Endothelial cell (in vitro differentiated cells): ENCODE results near the gene API5. TPM values are rescaled to one million over a fixed set of nuclear protein-coding genes. Genes with fewer than 3 reads are reported as not detected.

Source experiments
- DNase-seq: peaks from one replicate; pipeline ENCODE4 v3.0.0; 2021; ENCODE audit warnings: low spot score
- H3K27ac Mint-ChIP-seq: one replicate; pipeline ENCODE4 v1.8.0; 2021; ENCODE audit warnings: mixed read lengths, inconsistent platforms; ENCODE audit not compliant: unreplicated experiment
- H3K27me3 Mint-ChIP-seq: one replicate; pipeline ENCODE4 v1.8.0; 2021; ENCODE audit warnings: mild to moderate bottlenecking, moderate library complexity, mixed read lengths, inconsistent platforms; ENCODE audit not compliant: unreplicated experiment
- H3K36me3 Mint-ChIP-seq: one replicate; pipeline ENCODE4 v1.8.0; 2021; ENCODE audit warnings: mild to moderate bottlenecking, low read depth, mixed read lengths, inconsistent platforms; ENCODE audit not compliant: unreplicated experiment
- H3K4me1 Mint-ChIP-seq: one replicate; pipeline ENCODE4 v1.8.0; 2021; ENCODE audit warnings: mild to moderate bottlenecking, mixed read lengths, inconsistent platforms; ENCODE audit not compliant: unreplicated experiment
- H3K4me3 Mint-ChIP-seq: one replicate; pipeline ENCODE4 v1.8.0; 2021; ENCODE audit warnings: mild to moderate bottlenecking, mixed read lengths, inconsistent platforms; ENCODE audit not compliant: unreplicated experiment
- H3K9me3 Mint-ChIP-seq: one replicate; pipeline ENCODE4 v1.8.0; 2021; ENCODE audit warnings: mixed read lengths, inconsistent platforms; ENCODE audit not compliant: unreplicated experiment
- total RNA-seq: library from RNA; stranded (reverse); fragmentation: NEBNext Ultra II Directional; extraction: Animal tissue kit (Norgen Biotek cat#: 25700); gene quantifications from one replicate; pipeline ENCODE4 v1.2.1, GENCODE V29; 2021; ENCODE audit not compliant: unreplicated experiment
- TF ChIP-seq, protein P1 (sequence below): fragments of 200-600 bp; sonication (generic); IDR thresholded peaks from one replicate; pipeline ENCODE4 v1.5.0; 2021; ENCODE audit warnings: antibody characterized with exemption; ENCODE audit not compliant: unreplicated experiment

API5 gene
- total RNA-seq, 1 donor from 2014 or later = 92.9 TPM

DNA sequence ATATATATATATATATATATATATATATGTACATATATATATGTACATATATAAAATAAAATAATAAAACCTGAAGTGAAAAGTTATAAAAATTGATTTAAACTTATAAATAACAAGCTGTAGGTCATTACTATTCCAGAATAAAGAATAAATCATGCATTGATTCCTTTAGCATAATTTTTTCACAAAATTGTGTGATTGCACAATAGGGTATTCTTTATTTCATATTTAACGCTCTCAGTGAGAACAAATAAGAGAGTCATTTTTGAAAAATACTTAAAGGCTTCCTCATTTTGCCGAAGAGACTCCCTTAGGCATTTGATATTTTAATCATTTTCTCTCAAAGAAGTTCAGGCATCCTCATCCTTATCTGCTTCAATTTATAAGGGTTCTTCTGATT lies 41.3 kb upstream of the API5 start:
- Mint-ChIP-seq H3K27me3 (peaks cover 10% of the 10 kb centered on the region), H3K4me1 (no peaks in the 10 kb centered on the region), H3K9me3 (peaks cover 4% of the 10 kb centered on the region), H3K27ac (no peak overlapping the region), H3K4me3 (no peak overlapping the region), H3K36me3 (no peaks in the 10 kb centered on the region)
- no peak for DNase-seq
- TF ChIP-seq, protein P1, sequence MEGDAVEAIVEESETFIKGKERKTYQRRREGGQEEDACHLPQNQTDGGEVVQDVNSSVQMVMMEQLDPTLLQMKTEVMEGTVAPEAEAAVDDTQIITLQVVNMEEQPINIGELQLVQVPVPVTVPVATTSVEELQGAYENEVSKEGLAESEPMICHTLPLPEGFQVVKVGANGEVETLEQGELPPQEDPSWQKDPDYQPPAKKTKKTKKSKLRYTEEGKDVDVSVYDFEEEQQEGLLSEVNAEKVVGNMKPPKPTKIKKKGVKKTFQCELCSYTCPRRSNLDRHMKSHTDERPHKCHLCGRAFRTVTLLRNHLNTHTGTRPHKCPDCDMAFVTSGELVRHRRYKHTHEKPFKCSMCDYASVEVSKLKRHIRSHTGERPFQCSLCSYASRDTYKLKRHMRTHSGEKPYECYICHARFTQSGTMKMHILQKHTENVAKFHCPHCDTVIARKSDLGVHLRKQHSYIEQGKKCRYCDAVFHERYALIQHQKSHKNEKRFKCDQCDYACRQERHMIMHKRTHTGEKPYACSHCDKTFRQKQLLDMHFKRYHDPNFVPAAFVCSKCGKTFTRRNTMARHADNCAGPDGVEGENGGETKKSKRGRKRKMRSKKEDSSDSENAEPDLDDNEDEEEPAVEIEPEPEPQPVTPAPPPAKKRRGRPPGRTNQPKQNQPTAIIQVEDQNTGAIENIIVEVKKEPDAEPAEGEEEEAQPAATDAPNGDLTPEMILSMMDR = no peak

DNA sequence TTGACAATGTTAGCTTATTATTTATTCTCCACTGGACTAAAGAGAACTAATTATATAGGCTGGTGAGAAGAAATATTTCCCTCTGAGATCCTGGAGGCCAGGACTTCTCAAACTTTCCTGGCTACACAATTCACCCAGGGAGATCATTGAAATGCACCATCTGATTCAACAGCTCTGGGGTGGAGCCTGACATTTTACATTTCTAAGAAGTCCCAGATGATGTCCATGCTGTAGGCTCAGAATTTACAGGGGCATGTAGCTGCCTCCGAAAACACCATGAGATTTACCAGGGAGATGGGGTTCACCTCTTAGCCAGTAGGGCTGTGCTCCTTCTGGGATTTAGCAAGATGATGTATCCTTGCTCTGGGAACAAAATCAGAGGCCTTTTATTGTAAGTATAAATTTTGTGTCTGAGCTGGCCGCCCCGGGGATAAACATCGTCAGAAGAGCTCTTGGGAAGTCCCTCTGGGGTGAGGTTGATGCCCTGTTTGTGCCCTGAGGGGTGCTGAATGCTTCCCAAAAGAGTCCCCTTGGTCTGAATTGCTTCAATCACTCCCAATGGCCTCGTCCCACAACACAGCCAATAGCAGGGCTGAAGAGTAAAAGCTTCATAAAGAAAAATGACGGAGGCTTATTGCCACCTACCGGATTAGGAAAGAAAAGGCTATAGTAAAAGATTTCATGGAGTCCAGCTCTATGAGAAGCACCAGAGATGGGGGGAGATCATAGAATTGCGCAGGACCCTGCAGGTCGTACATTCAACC lies 33.4 kb upstream of the API5 start:
- H3K4me1 Mint-ChIP-seq = no peaks in the 10 kb centered on the region
- DNase-seq = no peak
- TF ChIP-seq, protein P1 = no peak
- no peak overlapping the region for H3K4me3 Mint-ChIP-seq
- H3K36me3 Mint-ChIP-seq = no peaks in the 10 kb centered on the region
- H3K27ac Mint-ChIP-seq = no peak overlapping the region
- H3K27me3 Mint-ChIP-seq = peaks cover 5% of the 10 kb centered on the region
- H3K9me3 Mint-ChIP-seq = peaks cover 4% of the 10 kb centered on the region

DNA sequence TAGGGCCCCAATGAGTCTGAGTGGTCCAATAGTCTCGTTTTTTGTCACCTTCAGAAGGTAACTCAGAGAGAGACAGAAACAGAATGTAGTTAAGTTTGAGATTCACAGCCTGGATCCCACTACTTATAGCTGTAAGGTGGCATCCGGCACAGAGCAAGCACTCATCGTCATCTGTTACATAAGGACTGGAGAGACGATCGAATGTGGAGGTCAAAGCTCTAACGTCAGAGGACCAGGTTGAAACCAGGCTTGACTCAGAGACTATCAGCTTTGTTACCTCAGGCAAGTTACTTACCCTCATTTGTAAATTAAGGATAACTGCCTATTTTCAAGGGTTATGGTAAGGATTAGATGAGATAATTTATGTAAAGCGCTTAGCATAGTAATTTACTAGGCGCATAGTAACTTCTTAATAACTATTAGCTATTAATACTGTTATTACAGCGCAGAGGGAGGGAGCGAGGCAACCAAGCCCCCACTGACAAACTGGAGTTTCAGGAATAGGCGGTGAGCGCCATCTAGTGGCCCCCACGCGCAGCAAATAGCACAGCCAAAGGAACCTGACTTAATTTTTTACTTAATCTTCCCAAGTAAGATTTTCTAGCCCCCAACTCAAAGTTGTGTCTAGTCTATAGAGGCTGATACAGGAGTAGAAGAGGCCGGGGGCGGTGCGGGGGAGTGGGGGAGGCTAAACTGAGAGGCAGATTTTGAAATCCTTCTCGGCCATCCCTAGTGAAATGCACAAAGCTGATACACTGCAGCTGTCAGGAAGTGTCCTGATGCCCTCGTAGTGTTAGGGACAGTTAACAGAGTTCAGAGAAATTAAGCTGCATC lies 29.0 kb upstream of the API5 start:
- Mint-ChIP-seq H3K4me1 (no peaks in the 10 kb centered on the region), H3K4me3 (no peak overlapping the region), H3K36me3 (no peaks in the 10 kb centered on the region), H3K27ac (no peak overlapping the region), H3K9me3 (peaks cover 4% of the 10 kb centered on the region), H3K27me3 (peaks cover 2% of the 10 kb centered on the region)
- TF ChIP-seq, protein P1 = peak; percentile 70
- peak; percentile 41 for DNase-seq

DNA sequence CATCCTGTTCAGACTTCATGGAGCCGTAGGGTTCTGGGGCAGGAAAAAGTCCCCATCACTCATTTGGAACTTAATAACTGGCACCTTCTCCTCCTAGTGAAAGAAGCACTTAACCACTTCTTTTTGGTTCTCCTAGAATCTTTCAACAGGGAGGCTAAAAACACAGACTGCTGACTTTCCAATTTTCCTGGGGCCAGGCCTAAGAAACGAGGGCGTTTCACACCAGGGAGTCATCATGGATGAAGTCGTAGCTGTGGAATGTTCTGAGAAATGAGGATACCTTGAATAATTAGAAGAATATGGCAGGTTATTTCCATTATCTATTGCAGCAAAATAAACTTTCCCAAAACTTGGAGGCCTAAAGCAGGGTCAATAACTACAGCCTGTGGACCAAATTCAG lies 26.0 kb upstream of the API5 start:
- H3K27ac Mint-ChIP-seq = no peak overlapping the region

More for the DNA sequence above, 26.0 kb upstream of the API5 start:
- Mint-ChIP-seq H3K4me3 (no peak overlapping the region), H3K4me1 (no peaks in the 10 kb centered on the region), H3K36me3 (no peaks in the 10 kb centered on the region), H3K9me3 (peaks cover 8% of the 10 kb centered on the region), H3K27me3 (peaks cover 4% of the 10 kb centered on the region)
- TF ChIP-seq, protein P1 = no peak
- no peak for DNase-seq
